ENCODE data around the gene ZBTB38. TPM values are rescaled to one million over a fixed set of nuclear protein-coding genes. Genes with fewer than 3 reads are reported as not detected.
A peak's percentile ranks its signal among the peaks of the same experiment; 100 is the strongest.

ZBTB38 gene
- total and polyA plus RNA-seq, 2 of the 13 experiments (the other 11 are each of a cell fraction or from before 2014, with no cell fraction given): 26.8 to 51.7 TPM

GRCh38 chr3:141399200-141399599 lies 30.9 kb downstream of the ZBTB38 start:
- no TSS peak for BruUV-seq (replicated peaks)
- intact Hi-C loops (cut with micrococcal nuclease; ENCODE audit: unreplicated experiment) (no loop called here), in situ Hi-C loops (cut with HindIII; ENCODE audit: extremely low pct_ligation_motif_present, low pct_unique_long_range_greater_than_20kb) (no loop called here)
- CTCF ChIA-PET (ENCODE audit: low intra/inter-chr PET ratio, low total read pairs): no interaction called here
- DNase-seq (ENCODE audit: low spot score) (no peak), FAIRE-seq (no peak), ATAC-seq (no peak)
- Histone ChIP-seq H4K20me1 (ENCODE audit: insufficient read depth, low read length) (no peaks in the 10 kb centered on the region), H3K9me3 (ENCODE audit: low read length) (no peaks in the 10 kb centered on the region), H3K4me1 (ENCODE audit: insufficient read depth, low read length) (peaks cover 46% of the 10 kb centered on the region), H3K79me2 (ENCODE audit: insufficient read depth, low read length) (peaks cover 19% of the 10 kb centered on the region), H3K27ac (ENCODE audit: extremely low read length, insufficient read depth, low read length) (peak overlapping the region; percentile 90), H3K27me3 (ENCODE audit: control insufficient read depth in 1 of 2, insufficient read depth in 2 of 2, low read length in 2 of 2) (no peaks in the 10 kb centered on the region; a peak in 1 of 5 replicates), H3K36me3 (replicated peaks in 1 of 2; ENCODE audit: control insufficient read depth in 1 of 2, insufficient read depth in 2 of 2, low read length in 2 of 2) (peaks cover 6 to 22% of the 10 kb centered on the region in 2 experiments), H3K9ac (ENCODE audit: insufficient read depth, low read depth, low read length) (no peak overlapping the region), H3K4me2 (ENCODE audit: low read depth, low read length) (no peak overlapping the region), H2AFZ (ENCODE audit: low read length) (no peak overlapping the region), H3K4me3 (replicated peaks in 1 of 3; ENCODE audit: insufficient read depth in 1 of 3, low read depth in 2 of 3, low read length in 3 of 3) (no peak overlapping the region)
- POLR2A ChIA-PET: no interaction called here
- 91% methylated on average over 2 of the region's 2 CpGs for WGBS (ENCODE audit: low lambda C conversion rate)
- no peak for TF ChIP-seq NCOA1 (CRISPR knock-in tag; IDR thresholded peaks at IDR 0.05)
- TF ChIP-seq ZNF562 (CRISPR knock-in tag; IDR thresholded peaks at IDR 0.05; ENCODE audit: borderline replicate concordance): no peak
- no peak for TF ChIP-seq ELF4 (CRISPR knock-in tag; IDR thresholded peaks at IDR 0.05; ENCODE audit: borderline replicate concordance)
- TF ChIP-seq KDM5B (CRISPR knock-in tag; IDR thresholded peaks at IDR 0.05; ENCODE audit: borderline replicate concordance): no peak
- TF ChIP-seq SPEN (CRISPR knock-in tag; IDR thresholded peaks at IDR 0.05; ENCODE audit: low read depth): no peak
- no peak for TF ChIP-seq TEF (CRISPR knock-in tag; IDR thresholded peaks at IDR 0.05)
- TF ChIP-seq ZNF850 (CRISPR knock-in tag; conservative IDR thresholded peaks at IDR 0.05): no peak
- no peak for TF ChIP-seq SNRNP70 (IDR thresholded peaks at IDR 0.05; ENCODE audit: low read depth, low read length)
- TF ChIP-seq HIVEP1 (CRISPR knock-in tag; IDR thresholded peaks at IDR 0.05): no peak
- no peak for TF ChIP-seq ZNF256 (CRISPR knock-in tag; conservative IDR thresholded peaks at IDR 0.05)
- no peak for TF ChIP-seq NFAT5 (CRISPR knock-in tag; IDR thresholded peaks at IDR 0.05)
- no peak for TF ChIP-seq HMGXB4 (CRISPR knock-in tag; IDR thresholded peaks at IDR 0.05; ENCODE audit: borderline replicate concordance in 1 of 2, low read depth in 1 of 2)
- TF ChIP-seq ZNF784 (CRISPR knock-in tag; IDR thresholded peaks at IDR 0.05; ENCODE audit: borderline replicate concordance): no peak
- no peak for TF ChIP-seq AHR (CRISPR knock-in tag; IDR thresholded peaks at IDR 0.05)
- TF ChIP-seq NCOA5 (CRISPR knock-in tag; IDR thresholded peaks at IDR 0.05): no peak

Measured in HepG2 (cell line).